Neural progenitor cell (in vitro differentiated cells): Measurements from ENCODE around the gene MTTP. TPM values are rescaled to one million over a fixed set of nuclear protein-coding genes. Genes with fewer than 3 reads are reported as not detected.

Source experiments
- DNase-seq: peaks from one replicate; pipeline ENCODE4 v3.0.0-alpha.2; 2016; ENCODE audit warnings: low spot score
- H2AFZ ChIP-seq: fragments of 200-600 bp; sonication (generic); replicated peaks from 2 replicates; pipeline ENCODE4 v1.6.1; 2016; ENCODE audit warnings: antibody characterized with exemption
- H3F3A ChIP-seq: fragments of 200-600 bp; sonication (generic); 2 replicates; pipeline ENCODE4 v1.6.1; 2016; ENCODE audit warnings: antibody characterized with exemption, low read depth
- H3K27ac ChIP-seq: fragments of 200-600 bp; sonication (generic); 2 replicates; pipeline ENCODE4 v1.5.1; 2016; ENCODE audit warnings: mild to moderate bottlenecking
- H3K27me3 ChIP-seq: fragments of 200-600 bp; sonication (generic); 2 replicates; pipeline ENCODE4 v1.6.1; 2016; ENCODE audit warnings: mild to moderate bottlenecking, moderate library complexity
- H3K36me3 ChIP-seq: fragments of 200-600 bp; sonication (generic); 2 replicates; pipeline ENCODE4 v1.5.1; 2016
- H3K4me1 ChIP-seq: fragments of 200-600 bp; sonication (generic); 2 replicates; pipeline ENCODE4 v1.6.1; 2016; ENCODE audit warnings: mixed run types
- H3K4me2 ChIP-seq: fragments of 200-600 bp; sonication (generic); 2 replicates; pipeline ENCODE4 v1.6.1; 2016
- H3K4me3 ChIP-seq: fragments of 200-600 bp; sonication (generic); 2 replicates; pipeline ENCODE4 v1.5.1; 2016
- H3K79me2 ChIP-seq: fragments of 200-600 bp; sonication (generic); 2 replicates; pipeline ENCODE4 v1.6.1; 2016; ENCODE audit warnings: low read depth
- H3K9ac ChIP-seq: fragments of 200-600 bp; sonication (generic); 2 replicates; pipeline ENCODE4 v1.6.1; 2016
- H3K9me3 ChIP-seq: fragments of 200-600 bp; sonication (generic); 2 replicates; pipeline ENCODE4 v1.5.1; 2016; ENCODE audit warnings: low read depth
- H4K20me1 ChIP-seq: fragments of 200-600 bp; sonication (generic); 2 replicates; pipeline ENCODE4 v1.6.1; 2016; ENCODE audit warnings: low read depth
- H3K27ac Mint-ChIP-seq: 3 replicates; pipeline ENCODE4 v1.8.0; 2021; ENCODE audit warnings: mixed read lengths
- H3K27me3 Mint-ChIP-seq: 2 replicates; pipeline ENCODE4 v1.8.0; 2022; ENCODE audit warnings: low read depth, mild to moderate bottlenecking, inconsistent platforms, moderate library complexity, mixed read lengths; ENCODE audit not compliant: insufficient read depth
- H3K36me3 Mint-ChIP-seq: 3 replicates; pipeline ENCODE4 v1.8.0; 2021; ENCODE audit warnings: mixed read lengths
- H3K4me1 Mint-ChIP-seq: 3 replicates; pipeline ENCODE4 v1.8.0; 2021; ENCODE audit warnings: mixed read lengths
- H3K4me3 Mint-ChIP-seq: 3 replicates; pipeline ENCODE4 v1.8.0; 2021; ENCODE audit warnings: mild to moderate bottlenecking, moderate library complexity, mixed read lengths
- H3K9me3 Mint-ChIP-seq: 3 replicates; pipeline ENCODE4 v1.8.0; 2020; ENCODE audit warnings: mixed read lengths
- CTCF ChIP-seq: fragments of 200-600 bp; sonication (generic); IDR thresholded peaks from 2 replicates; pipeline ENCODE4 v1.5.1; 2017; ENCODE audit warnings: antibody characterized with exemption, mild to moderate bottlenecking
- EZH2 ChIP-seq: fragments of 200-600 bp; sonication (generic); IDR thresholded peaks from 2 replicates; pipeline ENCODE4 v1.6.1; 2017; ENCODE audit warnings: antibody characterized with exemption, mild to moderate bottlenecking, moderate library complexity
- EZH2phosphoT487 ChIP-seq: fragments of 200-600 bp; sonication (generic); IDR thresholded peaks from 2 replicates; pipeline ENCODE4 v1.6.1; 2017; ENCODE audit warnings: antibody characterized with exemption
- total RNA-seq: library from RNA; depleted of rRNA; stranded (reverse); fragments of >200 nt; gene quantifications from 2 replicates; pipeline ENCODE4 v1.2.3, GENCODE V29; 2015; ENCODE audit warnings: low replicate concordance

The MTTP gene
- total RNA-seq, 1 donor from 2014 or later: 4.4 TPM

DNA sequence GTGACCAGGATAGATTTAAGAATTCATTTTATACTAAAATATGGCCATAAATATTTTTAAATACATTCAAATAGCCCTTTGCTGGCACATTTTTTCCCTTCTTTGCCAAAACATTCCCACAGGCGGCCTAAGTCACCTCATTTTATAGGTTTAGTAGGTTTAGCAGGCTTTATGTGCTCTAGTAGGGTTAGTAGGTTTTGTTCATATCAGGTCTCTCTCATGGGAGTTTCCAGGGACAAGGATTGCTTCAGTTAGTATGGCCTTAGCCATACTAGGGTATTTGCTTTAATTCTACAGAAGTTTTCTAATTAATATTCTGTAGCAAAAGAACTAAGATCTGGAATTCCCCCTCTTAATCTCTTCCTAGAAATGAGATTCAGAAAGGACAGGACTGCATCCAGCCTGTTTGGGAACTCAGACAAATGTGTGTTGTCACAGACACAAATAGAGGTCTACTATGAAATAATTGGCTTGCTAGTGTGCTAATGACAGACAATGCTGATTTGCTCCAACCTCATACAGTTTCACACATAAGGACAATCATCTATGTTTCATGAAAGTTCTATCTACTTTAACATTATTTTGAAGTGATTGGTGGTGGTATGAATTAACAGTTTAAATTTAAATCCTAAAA, 772 bp upstream of the MTTP start:
- no peaks in the 10 kb centered on the region for H3K9me3 Mint-ChIP-seq
- no peak overlapping the region for H3K27ac ChIP-seq
- DNase-seq: no peak
- H3K4me2 ChIP-seq: no peak overlapping the region
- H4K20me1 ChIP-seq: no peaks in the 10 kb centered on the region
- no peaks in the 10 kb centered on the region for H3K79me2 ChIP-seq
- peak overlapping the region; percentile 74 for H3K27ac Mint-ChIP-seq
- peak overlapping the region; percentile 4 for H2AFZ ChIP-seq
- peaks cover 13% of the 10 kb centered on the region for H3K4me1 ChIP-seq
- H3K27me3 Mint-ChIP-seq: no peaks in the 10 kb centered on the region
- no peaks in the 10 kb centered on the region for H3K9me3 ChIP-seq
- H3K36me3 Mint-ChIP-seq: no peaks in the 10 kb centered on the region
- H3K9ac ChIP-seq: no peak overlapping the region
- peaks cover 9% of the 10 kb centered on the region for H3K27me3 ChIP-seq
- TF ChIP-seq EZH2: no peak
- TF ChIP-seq CTCF: no peak
- no peaks in the 10 kb centered on the region for H3F3A ChIP-seq
- H3K4me1 Mint-ChIP-seq: peaks cover 11% of the 10 kb centered on the region
- H3K4me3 ChIP-seq: no peak overlapping the region
- no peak overlapping the region for H3K4me3 Mint-ChIP-seq
- no peaks in the 10 kb centered on the region for H3K36me3 ChIP-seq

- no peaks in the 10 kb centered on the region for H3K36me3 Mint-ChIP-seq
- DNase-seq: no peak
- Histone ChIP-seq H3K9me3 (no peaks in the 10 kb centered on the region), H3K79me2 (no peaks in the 10 kb centered on the region), H3K36me3 (no peaks in the 10 kb centered on the region), H3K27me3 (no peaks in the 10 kb centered on the region), H4K20me1 (no peaks in the 10 kb centered on the region), H3K4me2 (no peak overlapping the region), H3K4me1 (peaks cover 13% of the 10 kb centered on the region), H3F3A (no peaks in the 10 kb centered on the region), H3K9ac (no peak overlapping the region), H3K27ac (no peak overlapping the region), H2AFZ (no peak overlapping the region), H3K4me3 (no peak overlapping the region)
- H3K9me3 Mint-ChIP-seq: no peaks in the 10 kb centered on the region
- peaks cover 2% of the 10 kb centered on the region for H3K27me3 Mint-ChIP-seq
- H3K27ac Mint-ChIP-seq: no peak overlapping the region
- H3K4me1 Mint-ChIP-seq: peaks cover 11% of the 10 kb centered on the region
- no peak overlapping the region for H3K4me3 Mint-ChIP-seq
- TF ChIP-seq EZH2: no peak
- no peak for TF ChIP-seq EZH2phosphoT487
- TF ChIP-seq CTCF: no peak
Observed at GRCh38 chr4:99578714-99579113, 4.1 kb downstream of the MTTP start.

GRCh38 chr4:99585516-99585915, 10.9 kb downstream of the MTTP start:
- H3K4me3 Mint-ChIP-seq: no peak overlapping the region
- Histone ChIP-seq H4K20me1 (no peaks in the 10 kb centered on the region), H2AFZ (no peak overlapping the region), H3K9me3 (no peaks in the 10 kb centered on the region), H3K9ac (no peak overlapping the region), H3K4me2 (no peak overlapping the region), H3K27ac (no peak overlapping the region), H3K4me3 (no peak overlapping the region), H3K36me3 (no peaks in the 10 kb centered on the region), H3K27me3 (no peaks in the 10 kb centered on the region), H3K4me1 (no peaks in the 10 kb centered on the region), H3K79me2 (no peaks in the 10 kb centered on the region), H3F3A (no peaks in the 10 kb centered on the region)
- no peak overlapping the region for H3K27ac Mint-ChIP-seq
- H3K9me3 Mint-ChIP-seq: no peaks in the 10 kb centered on the region
- H3K36me3 Mint-ChIP-seq: no peaks in the 10 kb centered on the region
- TF ChIP-seq CTCF (no peak), EZH2 (no peak), EZH2phosphoT487 (no peak)
- H3K27me3 Mint-ChIP-seq: no peaks in the 10 kb centered on the region
- no peak for DNase-seq
- no peaks in the 10 kb centered on the region for H3K4me1 Mint-ChIP-seq
